OCI-LY7 (cell line): Measurements from ENCODE around the gene SRPK2. TPM values are rescaled to one million over a fixed set of nuclear protein-coding genes. Genes with fewer than 3 reads are reported as not detected.

Source experiments
- BruUV-seq: library from RNA; stranded (reverse); fragments of 400-500 nt; replicated peaks from 2 replicates; lab custom pipeline; 2021; lab: Mats Ljungman, UMichigan
- CTCF ChIA-PET: fragments of 300-600 bp; sonication (Branson Sonifier 250); formaldehyde crosslinking; loops from one replicate; lab custom pipeline; 2022; ENCODE audit warnings: antibody characterized with exemption; ENCODE audit not compliant: unreplicated experiment; lab: Charles Lee
- POLR2A ChIA-PET: fragments of 300-600 bp; sonication (Branson Sonifier 250); formaldehyde crosslinking; loops from one replicate; lab custom pipeline; 2022; ENCODE audit warnings: antibody characterized with exemption; lab: Charles Lee
- DNase-seq: peaks from one replicate; pipeline ENCODE4 v3.0.0-alpha.2; 2015; ENCODE audit warnings: low spot score
- H2AFZ ChIP-seq: fragments of 200-600 bp; sonication (generic), shearing (Covaris generic); 2 replicates; pipeline ENCODE4 v1.6.1; 2014; ENCODE audit warnings: mild to moderate bottlenecking, antibody characterized with exemption, low read length, moderate library complexity
- H3K27ac ChIP-seq: fragments of 200-600 bp; sonication (generic); 2 replicates; pipeline ENCODE4 v1.5.1; 2014; ENCODE audit warnings: mixed run types, low read depth, mild to moderate bottlenecking, moderate library complexity, low read length, inconsistent platforms; ENCODE audit not compliant: poor library complexity, severe bottlenecking
- H3K36me3 ChIP-seq: fragments of 200-600 bp; sonication (generic); 2 replicates; pipeline ENCODE4 v1.6.1; 2014; ENCODE audit warnings: mild to moderate bottlenecking, antibody characterized with exemption, low read length, moderate library complexity, mixed read lengths; ENCODE audit not compliant: insufficient read depth
- H3K4me1 ChIP-seq: fragments of 200-600 bp; sonication (generic); 2 replicates; pipeline ENCODE4 v1.5.1; 2014; ENCODE audit warnings: mild to moderate bottlenecking, low read length; ENCODE audit not compliant: insufficient read depth, poor library complexity, severe bottlenecking
- H3K4me2 ChIP-seq: fragments of 200-600 bp; sonication (generic); 2 replicates; pipeline ENCODE4 v1.6.1; 2014; ENCODE audit warnings: mild to moderate bottlenecking, low read length
- H3K4me3 ChIP-seq: fragments of 200-600 bp; sonication (generic); 2 replicates; pipeline ENCODE4 v1.5.1; 2014; ENCODE audit warnings: mild to moderate bottlenecking, low read depth, low read length; ENCODE audit not compliant: poor library complexity, severe bottlenecking
- H3K79me2 ChIP-seq: fragments of 200-600 bp; sonication (generic); 2 replicates; pipeline ENCODE4 v1.6.1; 2016; ENCODE audit warnings: low read depth, mild to moderate bottlenecking, low read length, moderate library complexity, mixed read lengths; ENCODE audit not compliant: insufficient read depth
- H3K9me2 ChIP-seq: fragments of 200-600 bp; sonication (generic); 2 replicates; pipeline ENCODE4 v1.6.1; 2016; ENCODE audit warnings: mild to moderate bottlenecking, low read length, mixed read lengths; ENCODE audit not compliant: insufficient read depth
- H3K9me3 ChIP-seq: fragments of 200-600 bp; sonication (generic); 2 replicates; pipeline ENCODE4 v1.6.1; 2014; ENCODE audit warnings: mild to moderate bottlenecking, mixed run types, low read length, mixed read lengths
- H4K20me1 ChIP-seq: fragments of 200-600 bp; sonication (generic); 2 replicates; pipeline ENCODE4 v1.6.1; 2014; ENCODE audit warnings: mild to moderate bottlenecking, antibody characterized with exemption, low read length, moderate library complexity, mixed read lengths; ENCODE audit not compliant: insufficient read depth
- EZH2phosphoT487 ChIP-seq: fragments of 200-600 bp; sonication (generic); IDR thresholded peaks from 2 replicates; pipeline ENCODE4 v1.6.1; 2018; ENCODE audit warnings: low read depth, borderline replicate concordance, mild to moderate bottlenecking, mixed run types, antibody characterized with exemption, low read length, moderate library complexity, mixed read lengths
- intact Hi-C: fragments of 100-400 bp; cut with micrococcal nuclease; formaldehyde crosslinking; loops from one replicate; pipeline ENCODE4 v1.10.0; 2022; ENCODE audit not compliant: unreplicated experiment
- total RNA-seq, 2 experiments: library from RNA; depleted of rRNA in 1 of 2; stranded (reverse); fragments of >200 nt in 1 of 2; shearing (Covaris generic) in 1 of 2; gene quantifications; 2 replicates each; pipeline ENCODE4 v1.2.3, GENCODE V29; 2014 to 2022
- TF ChIP-seq, protein P1 (sequence below): fragments of 200-600 bp; sonication (generic); conservative IDR thresholded peaks from 2 replicates; pipeline ENCODE4 v1.5.1; 2014; ENCODE audit warnings: mild to moderate bottlenecking, antibody characterized with exemption, low read length, moderate library complexity, mixed read lengths

SRPK2 gene
- total RNA-seq, 2 experiments from 2014 or later = 22.1 to 26.8 TPM

DNA sequence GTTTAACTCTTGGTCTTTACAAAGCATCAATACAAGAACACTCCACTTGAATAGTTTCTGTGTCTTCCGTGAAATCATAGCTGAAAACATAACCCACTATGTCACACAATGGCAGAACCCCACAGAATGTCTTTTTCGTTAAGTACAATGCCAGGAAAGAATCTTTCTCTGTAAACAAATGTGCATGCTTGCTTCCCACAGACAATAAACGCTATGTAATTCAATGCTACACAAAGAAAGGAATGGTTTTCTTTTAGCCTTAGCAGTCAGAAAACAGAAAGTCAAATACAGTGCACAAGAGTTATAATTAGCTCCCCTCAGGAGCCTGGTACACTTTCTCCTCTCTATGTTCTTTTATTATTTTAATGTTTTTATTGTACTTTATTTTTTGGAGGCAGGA lies 186.1 kb downstream of the SRPK2 start:
- no peaks in the 10 kb centered on the region for H3K4me1 ChIP-seq
- no peaks in the 10 kb centered on the region for H4K20me1 ChIP-seq
- no peak overlapping the region for H3K27ac ChIP-seq
- no peak for DNase-seq
- no peak overlapping the region for H3K4me3 ChIP-seq
- no peaks in the 10 kb centered on the region for H3K36me3 ChIP-seq
- no TSS peak for BruUV-seq
- H3K4me2 ChIP-seq = no peak overlapping the region
- H3K9me3 ChIP-seq = no peaks in the 10 kb centered on the region
- H2AFZ ChIP-seq = no peak overlapping the region
- TF ChIP-seq EZH2phosphoT487 = no peak
- TF ChIP-seq, protein P1, sequence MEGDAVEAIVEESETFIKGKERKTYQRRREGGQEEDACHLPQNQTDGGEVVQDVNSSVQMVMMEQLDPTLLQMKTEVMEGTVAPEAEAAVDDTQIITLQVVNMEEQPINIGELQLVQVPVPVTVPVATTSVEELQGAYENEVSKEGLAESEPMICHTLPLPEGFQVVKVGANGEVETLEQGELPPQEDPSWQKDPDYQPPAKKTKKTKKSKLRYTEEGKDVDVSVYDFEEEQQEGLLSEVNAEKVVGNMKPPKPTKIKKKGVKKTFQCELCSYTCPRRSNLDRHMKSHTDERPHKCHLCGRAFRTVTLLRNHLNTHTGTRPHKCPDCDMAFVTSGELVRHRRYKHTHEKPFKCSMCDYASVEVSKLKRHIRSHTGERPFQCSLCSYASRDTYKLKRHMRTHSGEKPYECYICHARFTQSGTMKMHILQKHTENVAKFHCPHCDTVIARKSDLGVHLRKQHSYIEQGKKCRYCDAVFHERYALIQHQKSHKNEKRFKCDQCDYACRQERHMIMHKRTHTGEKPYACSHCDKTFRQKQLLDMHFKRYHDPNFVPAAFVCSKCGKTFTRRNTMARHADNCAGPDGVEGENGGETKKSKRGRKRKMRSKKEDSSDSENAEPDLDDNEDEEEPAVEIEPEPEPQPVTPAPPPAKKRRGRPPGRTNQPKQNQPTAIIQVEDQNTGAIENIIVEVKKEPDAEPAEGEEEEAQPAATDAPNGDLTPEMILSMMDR = no peak
- intact Hi-C loops = no loop called here
- CTCF ChIA-PET = no interaction called here
- H3K9me2 ChIP-seq = no peaks in the 10 kb centered on the region
- POLR2A ChIA-PET = interaction anchor here (0.6 to 1.7 kb wide), 3 partner anchors 15 to 71 kb away, joined by 3 read pairs; no protein-coding TSS in a partner anchor
- peaks cover 6% of the 10 kb centered on the region; the same call in 1 of the 2 replicates for H3K79me2 ChIP-seq

DNA sequence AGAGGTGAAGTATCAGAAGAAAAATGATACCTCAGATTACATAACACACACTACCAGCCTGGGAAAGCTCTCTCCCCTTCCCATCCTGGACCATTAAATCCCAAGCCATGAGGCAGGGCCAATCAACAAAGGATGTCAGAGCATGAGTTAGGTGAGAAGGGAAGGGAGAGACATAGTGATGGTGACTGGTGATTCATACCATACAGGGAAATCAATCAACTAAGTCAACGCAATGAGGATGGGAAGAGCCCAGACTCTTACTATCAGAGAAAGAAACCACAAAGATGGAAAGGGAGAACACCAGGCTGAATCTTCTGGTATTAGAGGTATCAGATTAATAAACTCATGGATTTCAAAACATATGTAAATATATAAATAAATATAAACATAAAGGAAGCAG lies 189.3 kb downstream of the SRPK2 start:
- POLR2A ChIA-PET = interaction anchor here (0.6 to 0.7 kb wide), 2 partner anchors 10 to 917 kb away, joined by 3 to 4 read pairs; no protein-coding TSS in a partner anchor
- intact Hi-C loops = no loop called here
- Histone ChIP-seq H3K27ac (no peak overlapping the region), H3K4me2 (no peak overlapping the region), H3K9me2 (no peaks in the 10 kb centered on the region), H3K4me1 (no peaks in the 10 kb centered on the region), H3K9me3 (no peaks in the 10 kb centered on the region), H4K20me1 (no peaks in the 10 kb centered on the region), H3K4me3 (no peak overlapping the region), H3K36me3 (no peaks in the 10 kb centered on the region), H3K79me2 (no peaks in the 10 kb centered on the region), H2AFZ (no peak overlapping the region)
- CTCF ChIA-PET = no interaction called here
- TF ChIP-seq, protein P1 = no peak
- no peak for TF ChIP-seq EZH2phosphoT487
- no peak for DNase-seq
- no TSS peak for BruUV-seq

DNA sequence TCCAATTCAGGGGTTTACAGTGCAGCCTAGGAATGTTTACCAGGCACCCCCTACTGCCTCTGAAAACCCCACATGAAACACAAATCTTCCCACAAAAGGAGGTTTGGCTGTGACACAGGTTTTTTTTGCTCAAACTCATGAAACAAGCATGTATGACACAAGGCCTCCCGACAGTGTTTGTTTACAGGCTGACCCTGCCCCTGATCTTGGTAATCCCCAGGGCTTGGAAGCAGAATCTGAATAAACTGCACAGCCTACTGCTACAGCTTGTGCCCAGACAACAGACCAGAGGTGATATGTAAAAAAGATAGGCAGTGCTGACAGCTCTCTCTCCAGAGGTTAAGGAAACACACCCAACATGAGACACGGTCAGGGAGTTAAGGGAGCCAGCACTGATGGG lies 190.5 kb downstream of the SRPK2 start:
- no peaks in the 10 kb centered on the region for H4K20me1 ChIP-seq
- TF ChIP-seq, protein P1 = no peak
- TF ChIP-seq EZH2phosphoT487 = no peak
- H3K36me3 ChIP-seq = no peaks in the 10 kb centered on the region
- no peak for DNase-seq
- BruUV-seq = no TSS peak
- no peak overlapping the region for H3K27ac ChIP-seq
- intact Hi-C loops = no loop called here
- no peaks in the 10 kb centered on the region for H3K79me2 ChIP-seq
- no peak overlapping the region for H2AFZ ChIP-seq
- CTCF ChIA-PET = no interaction called here
- no peak overlapping the region for H3K4me2 ChIP-seq
- H3K9me3 ChIP-seq = no peaks in the 10 kb centered on the region
- POLR2A ChIA-PET = interaction anchor here (0.6 to 0.8 kb wide), 2 partner anchors 15 to 676 kb away, joined by 3 to 5 read pairs; no protein-coding TSS in a partner anchor
- no peaks in the 10 kb centered on the region for H3K9me2 ChIP-seq
- no peak overlapping the region for H3K4me3 ChIP-seq
- peaks cover 6% of the 10 kb centered on the region for H3K4me1 ChIP-seq
